SK-MEL-5 (cell line): ENCODE data around the gene IL17REL. TPM values are rescaled to one million over a fixed set of nuclear protein-coding genes. Genes with fewer than 3 reads are reported as not detected.

Experiments used
- DNase-seq: peaks from one replicate; pipeline ENCODE4 v3.0.0-alpha.2; 2016; ENCODE audit warnings: low read depth, low spot score
- in situ Hi-C: cut with HindIII; loops from 2 replicates; pipeline ENCODE4 v1.10.0; 2016; ENCODE audit warnings: low sequenced_read_pairs, high pct_unique_total_duplicates, low pct_unique_long_range_greater_than_20kb
- total RNA-seq: library from RNA; depleted of rRNA; stranded (reverse); fragments of >200 nt; shearing (Covaris generic); gene quantifications from 2 replicates; pipeline ENCODE4 v1.2.3, GENCODE V29; 2014

IL17REL gene
- total RNA-seq, 1 experiment from 2014 or later, result not detected

GRCh38 chr22:50014655-50015401 lies 2.3 kb upstream of the IL17REL start:
- in situ Hi-C loops, result no loop called here
- no peak for DNase-seq

GRCh38 chr22:50014053-50014501 lies 1.5 kb upstream of the IL17REL start:
- in situ Hi-C loops, result no loop called here
- no peak for DNase-seq

GRCh38 chr22:50011447-50012210 lies 936 bp downstream of the IL17REL start:
- in situ Hi-C loops, result no loop called here

GRCh38 chr22:50010676-50011446 lies 1.7 kb downstream of the IL17REL start:
- DNase-seq, result no peak
- in situ Hi-C loops, result no loop called here

More at GRCh38 chr22:50011447-50012210, 936 bp downstream of the IL17REL start:
- DNase-seq, result no peak

GRCh38 chr22:50009765-50010675 lies 2.5 kb downstream of the IL17REL start:
- DNase-seq, result no peak
- in situ Hi-C loops, result no loop called here

- no peak for DNase-seq
- in situ Hi-C loops, result no loop called here
Measured at GRCh38 chr22:50009251-50009650, 3.3 kb downstream of the IL17REL start.

GRCh38 chr22:50008151-50009040 lies 4.2 kb downstream of the IL17REL start:
- in situ Hi-C loops, result no loop called here
- no peak for DNase-seq

- DNase-seq, result no peak
- in situ Hi-C loops, result no loop called here
Measured at GRCh38 chr22:50007057-50007511, 5.5 kb downstream of the IL17REL start.

- in situ Hi-C loops, result no loop called here
Measured at GRCh38 chr22:50004918-50005317, 7.6 kb downstream of the IL17REL start.

GRCh38 chr22:50002791-50003190 lies 9.8 kb downstream of the IL17REL start:
- DNase-seq, result no peak

More at GRCh38 chr22:50004918-50005317, 7.6 kb downstream of the IL17REL start:
- no peak for DNase-seq

GRCh38 chr22:50001388-50002231 lies 11.0 kb downstream of the IL17REL start:
- in situ Hi-C loops, result no loop called here
- DNase-seq, result no peak

More at GRCh38 chr22:50002791-50003190, 9.8 kb downstream of the IL17REL start:
- in situ Hi-C loops, result no loop called here

GRCh38 chr22:50000587-50001387 lies 11.8 kb downstream of the IL17REL start:
- in situ Hi-C loops, result no loop called here
- no peak for DNase-seq

- in situ Hi-C loops, result no loop called here
Measured at GRCh38 chr22:49999946-50000586, 12.5 kb downstream of the IL17REL start.

More at GRCh38 chr22:49999946-50000586, 12.5 kb downstream of the IL17REL start:
- DNase-seq, result no peak
